AG04449 (cell line): Measurements from ENCODE around the gene MTUS2.

ENCODE experiments used
- CTCF ChIA-PET: fragments of 350-600 bp; formaldehyde crosslinking; extraction: SDS; loops from one replicate; lab custom pipeline; 2021; ENCODE audit warnings: antibody characterized with exemption; lab: Yijun Ruan, JAX
- POLR2A ChIA-PET: fragments of 400-600, 350-600 bp; formaldehyde crosslinking; extraction: SDS; loops from one replicate; lab custom pipeline; 2020; ENCODE audit warnings: antibody characterized with exemption, inconsistent platforms; lab: Yijun Ruan, JAX
- DNase-seq: peaks from one replicate; pipeline ENCODE4 v3.0.0-alpha.2; 2010; ENCODE audit warnings: low read depth, low spot score
- H3K4me3 ChIP-seq: 2 replicates; pipeline ENCODE4 v1.5.1; 2011; ENCODE audit warnings: low read depth, mild to moderate bottlenecking, control low read depth, low read length
- CTCF ChIP-seq: IDR thresholded peaks from one replicate; pipeline ENCODE4 v1.5.1; 2011; ENCODE audit warnings: mild to moderate bottlenecking, moderate library complexity, low read length, control low read depth, inconsistent platforms; ENCODE audit not compliant: insufficient read depth; ENCODE audit errors: missing control alignments

The MTUS2 gene

GRCh38 chr13:29545988-29546387 lies 725.8 kb downstream of the MTUS2 start:
- CTCF ChIA-PET = no interaction called here
- POLR2A ChIA-PET = no interaction called here
- DNase-seq = no peak
- no peak for TF ChIP-seq CTCF
- no peak overlapping the region for H3K4me3 ChIP-seq

GRCh38 chr13:29546662-29547061 lies 726.5 kb downstream of the MTUS2 start:
- POLR2A ChIA-PET = no interaction called here
- CTCF ChIA-PET = no interaction called here
- H3K4me3 ChIP-seq = no peak overlapping the region
- DNase-seq = no peak
- TF ChIP-seq CTCF = no peak

GRCh38 chr13:29547153-29547552 lies 727.0 kb downstream of the MTUS2 start:
- TF ChIP-seq CTCF = no peak
- ChIA-PET CTCF (no interaction called here), POLR2A (no interaction called here)
- DNase-seq = no peak
- H3K4me3 ChIP-seq = no peak overlapping the region

DNA sequence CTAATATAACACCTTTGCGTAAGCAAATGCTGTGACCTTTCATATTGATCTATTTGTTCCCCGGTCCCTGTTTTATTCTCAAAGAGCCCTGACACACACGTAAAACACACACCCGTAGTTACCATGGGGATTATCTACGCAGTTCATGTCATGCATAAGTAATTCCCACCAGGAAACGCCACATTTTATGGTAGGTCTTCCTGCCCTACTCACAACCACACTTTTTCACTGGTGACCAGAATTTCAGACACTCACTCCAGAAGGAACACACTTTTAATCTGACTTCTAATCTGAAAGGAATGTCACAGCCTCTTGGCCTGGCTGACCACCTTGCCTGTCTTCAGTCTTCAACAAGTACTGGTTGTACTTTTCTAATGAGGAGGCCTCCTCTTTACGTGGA lies 728.6 kb downstream of the MTUS2 start:
- CTCF ChIA-PET = interaction anchor here (0.6 kb wide), 1 partner anchor 10 kb away, joined by 3 read pairs; no protein-coding TSS in a partner anchor
- POLR2A ChIA-PET = no interaction called here
- no peak for DNase-seq
- no peak for TF ChIP-seq CTCF
- H3K4me3 ChIP-seq = no peak overlapping the region

DNA sequence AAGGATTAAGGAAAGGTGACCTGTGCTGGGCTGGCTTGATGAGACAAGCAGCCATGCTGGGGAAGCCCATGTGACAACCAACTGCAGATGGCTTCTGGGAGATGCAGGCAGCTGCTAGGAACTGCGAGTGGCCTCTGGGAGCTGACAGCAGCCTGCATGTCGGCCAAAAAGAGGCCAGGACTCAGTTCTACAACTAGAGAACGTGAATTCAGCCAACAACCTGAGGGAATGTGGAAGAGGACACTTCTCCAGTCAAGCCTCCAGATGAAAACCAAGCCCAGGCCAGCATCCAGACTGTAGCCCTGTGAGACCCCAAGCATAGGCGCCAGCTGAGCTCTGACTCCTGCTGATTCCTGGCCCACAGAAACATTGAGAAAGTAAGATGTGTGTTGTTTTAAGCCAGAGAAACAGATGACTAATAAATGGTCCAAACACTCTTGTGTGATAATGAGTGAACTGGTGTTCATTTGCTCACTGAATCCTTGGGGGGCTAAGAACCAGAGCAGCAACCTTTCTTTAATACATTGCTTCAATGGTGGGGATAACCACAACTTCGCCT lies 730.4 kb downstream of the MTUS2 start:
- ChIA-PET CTCF (interaction anchor here (1.0 to 1.4 kb wide), 3 partner anchors 12 to 42 kb away, joined by 3 to 4 read pairs (median 4); no protein-coding TSS in a partner anchor), POLR2A (no interaction called here)
- no peak for DNase-seq
- no peak for TF ChIP-seq CTCF
- H3K4me3 ChIP-seq = no peak overlapping the region

GRCh38 chr13:29551214-29551613 lies 731.1 kb downstream of the MTUS2 start:
- DNase-seq = no peak
- TF ChIP-seq CTCF = no peak
- POLR2A ChIA-PET = no interaction called here
- CTCF ChIA-PET = interaction anchor here (1.0 to 1.4 kb wide), 3 partner anchors 11 to 43 kb away, joined by 3 to 4 read pairs (median 4); no protein-coding TSS in a partner anchor
- no peak overlapping the region for H3K4me3 ChIP-seq
